Right atrium auricular region (tissue), 2 donors: ENCODE measurements around the gene GPR18. TPM values are rescaled to one million over a fixed set of nuclear protein-coding genes. Genes with fewer than 3 reads are reported as not detected.

Experiments used
- DNase-seq: peaks from one replicate; pipeline ENCODE4 v3.0.0-alpha.2; 2019; ENCODE audit warnings: low spot score
- H3K27ac ChIP-seq, 2 donors: fragments of 200-600 bp; sonication (generic); 1 replicate in 1 of 2; 2 replicates in 1 of 2; pipeline ENCODE4 v1.5.1; 2016 to 2019
- H3K27me3 ChIP-seq, 2 donors: fragments of 200-600 bp; sonication (generic); one replicate each; pipeline versions ENCODE4 v1.5.1 to v1.6.0; 2017 to 2019
- H3K36me3 ChIP-seq: fragments of 200-600 bp; sonication (generic); one replicate; pipeline ENCODE4 v1.5.1; 2016
- H3K4me1 ChIP-seq, 2 donors: fragments of 200-600 bp; sonication (generic); one replicate each; pipeline versions ENCODE4 v1.5.1 to v1.6.0; 2017 to 2019
- H3K4me3 ChIP-seq, 2 donors: fragments of 200-600 bp; sonication (generic); 1 replicate in 1 of 2; 2 replicates in 1 of 2; pipeline ENCODE4 v1.5.1; 2017 to 2019; ENCODE audit warnings: mild to moderate bottlenecking in 1 of 2, moderate library complexity in 1 of 2
- H3K9me3 ChIP-seq, 2 donors: fragments of 200-600 bp; sonication (generic); one replicate each; pipeline ENCODE4 v1.5.1; 2019
- total RNA-seq, 2 donors: library from RNA; depleted of rRNA; stranded (reverse); fragments of >200 nt; gene quantifications; one replicate each; pipeline ENCODE4 v1.1.0, GENCODE V29; 2016
- TF ChIP-seq, protein P1 (sequence below), 2 donors: fragments of 200-600 bp; sonication (generic); IDR thresholded peaks; one replicate each; pipeline ENCODE4 v1.5.1; 2019; ENCODE audit warnings: antibody characterized with exemption in 2 of 2

The GPR18 gene
- total RNA-seq, 2 donors from 2014 or later = 0.28 TPM; not detected in 1

DNA sequence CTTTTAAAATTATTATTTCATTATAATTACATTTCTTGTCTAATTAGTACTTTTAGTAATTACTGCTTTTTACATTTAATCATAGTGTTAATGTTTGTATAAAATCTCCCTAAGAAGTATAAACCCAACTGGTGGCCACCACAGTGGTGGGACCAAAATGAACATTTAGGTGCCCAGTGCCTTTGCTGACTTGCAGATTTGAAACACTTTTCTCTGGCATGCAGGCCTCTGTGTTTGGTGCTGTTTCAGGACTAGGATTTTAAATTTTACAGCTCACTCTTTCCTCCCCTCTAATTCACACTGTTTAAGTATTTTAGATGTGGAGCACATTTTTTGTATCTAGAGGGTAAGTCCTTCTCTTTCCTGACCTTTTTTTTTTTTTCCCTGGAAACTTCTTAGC lies 40.1 kb downstream of the GPR18 start:
- Histone ChIP-seq H3K27me3 (no peaks in the 10 kb centered on the region), H3K4me1 (peaks cover 0 to 44% of the 10 kb centered on the region in 2 donors), H3K36me3 (no peaks in the 10 kb centered on the region), H3K27ac (peak overlapping the region; percentile 27 to 74), H3K9me3 (peaks cover 0 to 6% of the 10 kb centered on the region in 2 donors), H3K4me3 (no peak overlapping the region)
- DNase-seq = peak; percentile 50
- TF ChIP-seq, protein P1, sequence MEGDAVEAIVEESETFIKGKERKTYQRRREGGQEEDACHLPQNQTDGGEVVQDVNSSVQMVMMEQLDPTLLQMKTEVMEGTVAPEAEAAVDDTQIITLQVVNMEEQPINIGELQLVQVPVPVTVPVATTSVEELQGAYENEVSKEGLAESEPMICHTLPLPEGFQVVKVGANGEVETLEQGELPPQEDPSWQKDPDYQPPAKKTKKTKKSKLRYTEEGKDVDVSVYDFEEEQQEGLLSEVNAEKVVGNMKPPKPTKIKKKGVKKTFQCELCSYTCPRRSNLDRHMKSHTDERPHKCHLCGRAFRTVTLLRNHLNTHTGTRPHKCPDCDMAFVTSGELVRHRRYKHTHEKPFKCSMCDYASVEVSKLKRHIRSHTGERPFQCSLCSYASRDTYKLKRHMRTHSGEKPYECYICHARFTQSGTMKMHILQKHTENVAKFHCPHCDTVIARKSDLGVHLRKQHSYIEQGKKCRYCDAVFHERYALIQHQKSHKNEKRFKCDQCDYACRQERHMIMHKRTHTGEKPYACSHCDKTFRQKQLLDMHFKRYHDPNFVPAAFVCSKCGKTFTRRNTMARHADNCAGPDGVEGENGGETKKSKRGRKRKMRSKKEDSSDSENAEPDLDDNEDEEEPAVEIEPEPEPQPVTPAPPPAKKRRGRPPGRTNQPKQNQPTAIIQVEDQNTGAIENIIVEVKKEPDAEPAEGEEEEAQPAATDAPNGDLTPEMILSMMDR (IDR thresholded peaks at IDR 0.05) = no peak

DNA sequence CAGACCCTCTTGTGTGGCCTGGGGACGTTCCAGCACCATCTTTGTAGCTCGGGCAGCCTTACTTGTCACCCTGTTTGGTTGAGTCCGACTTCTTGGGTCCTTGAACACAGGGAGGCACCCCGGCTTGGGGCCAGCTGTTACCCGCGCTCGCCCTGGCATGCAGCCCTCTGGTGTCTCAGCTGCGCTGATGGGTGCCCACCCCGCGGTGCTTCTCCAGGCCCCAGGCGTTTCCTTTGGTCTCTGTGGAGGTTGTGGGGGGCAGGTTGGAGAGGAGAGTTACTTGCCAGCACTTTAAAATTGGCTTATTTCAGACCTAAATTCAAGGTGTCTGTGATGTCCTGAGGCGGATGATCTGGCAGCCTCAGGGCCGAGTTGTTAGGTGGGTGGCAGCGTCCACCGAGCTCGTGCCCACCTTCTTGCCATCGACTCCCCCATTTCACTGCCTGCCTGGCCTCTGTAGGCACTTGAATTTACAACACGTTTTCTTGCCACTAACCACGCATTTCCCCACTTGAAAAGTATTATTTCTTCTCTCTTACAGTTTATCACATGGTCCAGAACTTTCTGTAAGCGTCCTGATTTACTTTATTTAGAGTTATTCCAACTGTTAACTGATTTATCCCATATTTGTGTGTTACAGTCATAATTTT lies 40.6 kb downstream of the GPR18 start:
- peak; percentile 55 for DNase-seq
- Histone ChIP-seq H3K27ac (peak overlapping the region in 1 of 2 donors; percentile 74), H3K9me3 (peaks cover 0 to under 1% of the 10 kb centered on the region in 2 donors), H3K27me3 (no peaks in the 10 kb centered on the region), H3K4me3 (no peak overlapping the region), H3K4me1 (peaks cover 0 to 44% of the 10 kb centered on the region in 2 donors), H3K36me3 (no peaks in the 10 kb centered on the region)
- TF ChIP-seq, protein P1 (IDR thresholded peaks at IDR 0.05) = no peak

DNA sequence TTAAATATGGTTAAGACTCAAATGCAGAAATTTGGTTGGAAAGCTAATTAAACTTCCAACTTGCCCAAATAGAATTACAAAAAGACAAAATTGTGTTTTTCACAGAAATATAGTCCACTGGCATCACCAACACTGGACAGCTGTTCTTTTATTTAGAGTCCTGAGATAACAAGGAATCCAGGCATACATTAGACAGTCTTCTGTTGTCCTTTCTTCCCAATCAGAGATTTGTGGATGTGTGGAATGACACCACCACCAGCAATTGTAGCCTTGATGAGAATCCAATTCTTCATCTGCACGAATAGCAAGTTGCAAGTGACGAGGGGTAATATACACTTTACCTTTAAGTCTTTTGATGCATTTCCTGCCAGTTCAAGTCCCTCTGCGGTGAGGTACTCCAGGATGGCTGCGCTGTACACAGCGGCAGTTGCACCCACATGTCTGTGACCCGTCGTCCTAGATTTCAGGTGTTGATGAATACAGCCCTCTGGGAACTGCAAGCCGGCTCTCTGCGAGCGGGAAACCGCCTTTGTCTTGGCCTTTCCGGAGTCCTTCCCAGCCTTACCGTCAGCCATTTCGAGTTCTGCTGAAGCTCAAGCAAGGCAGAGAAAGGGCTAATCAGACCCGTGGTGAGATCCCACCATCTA lies 42.9 kb downstream of the GPR18 start:
- H3K36me3 ChIP-seq = no peaks in the 10 kb centered on the region
- H3K4me1 ChIP-seq = peaks cover 0 to 37% of the 10 kb centered on the region in 2 donors
- no peaks in the 10 kb centered on the region for H3K27me3 ChIP-seq
- H3K9me3 ChIP-seq = no peaks in the 10 kb centered on the region
- peak; percentile 34 for DNase-seq
- H3K4me3 ChIP-seq = no peak overlapping the region
- TF ChIP-seq, protein P1 (IDR thresholded peaks at IDR 0.05) = no peak
- no peak overlapping the region for H3K27ac ChIP-seq

DNA sequence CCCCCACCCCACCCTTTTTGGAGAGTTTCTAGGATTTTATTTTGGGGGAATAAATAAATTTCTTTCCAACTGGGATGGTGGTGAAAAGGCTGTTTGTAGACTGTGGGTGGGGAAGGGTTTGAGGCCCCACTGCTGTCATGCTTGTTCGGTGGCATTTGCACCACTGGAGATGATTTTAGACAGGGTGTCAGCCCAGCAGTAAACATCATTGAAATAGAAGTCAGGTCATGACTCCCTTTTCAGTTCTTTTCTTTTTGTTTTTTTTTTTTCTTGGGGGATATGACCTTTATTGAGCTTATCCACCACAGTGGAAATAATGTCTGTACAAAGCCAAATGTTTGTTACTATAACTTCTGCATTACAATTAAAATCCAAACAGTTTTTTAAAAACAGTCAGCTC lies 43.4 kb downstream of the GPR18 start:
- Histone ChIP-seq H3K4me1 (peaks cover 0 to 33% of the 10 kb centered on the region in 2 donors), H3K27ac (no peak overlapping the region), H3K36me3 (no peaks in the 10 kb centered on the region), H3K4me3 (no peak overlapping the region), H3K27me3 (no peaks in the 10 kb centered on the region), H3K9me3 (no peaks in the 10 kb centered on the region)
- no peak for DNase-seq
- TF ChIP-seq, protein P1 (IDR thresholded peaks at IDR 0.05) = no peak

DNA sequence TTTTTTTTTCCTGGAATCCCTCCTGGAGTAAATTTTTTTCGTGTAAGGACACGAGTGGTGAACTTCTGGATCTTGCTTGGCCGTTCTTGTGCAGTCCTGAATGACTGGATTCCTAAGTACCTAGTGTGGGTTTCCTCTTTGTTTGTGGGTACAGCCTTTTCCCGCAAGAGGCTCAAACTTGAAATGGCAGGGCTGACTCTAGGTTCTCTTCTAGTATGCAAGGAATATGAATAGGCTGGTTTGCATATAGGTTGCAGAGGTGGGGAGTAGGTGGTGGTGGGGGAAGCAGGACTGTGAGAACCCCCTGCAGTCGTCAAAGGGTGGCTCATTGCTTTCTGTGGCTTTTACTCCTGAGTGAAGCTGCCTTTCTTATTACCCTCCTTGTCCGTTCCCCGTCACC lies 43.9 kb downstream of the GPR18 start:
- Histone ChIP-seq H3K36me3 (no peaks in the 10 kb centered on the region), H3K9me3 (no peaks in the 10 kb centered on the region), H3K4me1 (peaks cover 0 to 33% of the 10 kb centered on the region in 2 donors), H3K4me3 (no peak overlapping the region), H3K27ac (no peak overlapping the region), H3K27me3 (no peaks in the 10 kb centered on the region)
- peak; percentile 21 for DNase-seq
- TF ChIP-seq, protein P1 (IDR thresholded peaks at IDR 0.05) = no peak
